ENCODE measurements around the gene LRBA. TPM values are rescaled to one million over a fixed set of nuclear protein-coding genes. Genes with fewer than 3 reads are reported as not detected.

The LRBA gene
- total and polyA plus RNA-seq, 9 of the 15 experiments (the other 6 are each of a cell fraction or from before 2014, with no cell fraction given) = 24.2 to 88.7 (median 59.7) TPM

DNA sequence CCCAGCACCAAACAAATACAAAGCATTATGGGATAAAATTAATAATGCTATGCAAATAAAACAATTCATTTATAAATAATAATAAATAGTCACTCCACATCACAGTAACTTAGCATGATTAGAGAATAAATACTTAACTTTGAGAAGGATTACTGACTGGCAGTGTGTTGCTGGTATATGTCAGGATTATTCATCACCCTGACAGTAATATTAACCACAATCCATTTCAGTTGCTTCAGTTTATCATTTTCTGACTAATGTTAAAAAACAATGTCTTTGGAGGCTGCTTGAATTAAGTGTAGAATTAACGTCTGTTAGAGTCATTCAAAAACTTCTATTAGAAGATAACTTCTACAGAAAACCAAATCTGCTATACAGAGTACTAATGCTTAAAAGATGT lies 557.3 kb downstream of the LRBA start:
- ATAC-seq (no peak), DNase-seq (ENCODE audit: extremely low read depth in 1 of 4, low spot score in 3 of 4) (no peak), FAIRE-seq (no peak)
- in situ Hi-C loops (cut with MboI) = no loop called here
- POLR2A ChIA-PET = no interaction called here
- Histone ChIP-seq H3K4me3 (no peak overlapping the region), H3K36me3 (ENCODE audit: control insufficient read depth, insufficient read depth, low read length) (no peaks in the 10 kb centered on the region), H3K9me1 (ENCODE audit: control insufficient read depth, insufficient read depth, low read length) (no peaks in the 10 kb centered on the region), H3K9me3 (replicated peaks; ENCODE audit: control insufficient read depth, insufficient read depth, low read depth, low read length) (no peaks in the 10 kb centered on the region), H3K79me2 (ENCODE audit: control insufficient read depth, insufficient read depth, low read length) (no peaks in the 10 kb centered on the region), H3K4me2 (ENCODE audit: insufficient read depth, low read length) (no peak overlapping the region), H3K4me1 (replicated peaks in 1 of 2; ENCODE audit: control insufficient read depth in 2 of 2, insufficient read depth in 2 of 2, low read length in 2 of 2) (no peaks in the 10 kb centered on the region), H2AFZ (ENCODE audit: low read depth, low read length) (no peak overlapping the region), H3K27ac (ENCODE audit: extremely low read depth, low read depth, low read length) (no peak overlapping the region), H4K20me1 (replicated peaks; ENCODE audit: control insufficient read depth, insufficient read depth, low read length) (no peaks in the 10 kb centered on the region), H3K9ac (ENCODE audit: insufficient read depth in 1 of 2, low read depth in 2 of 2, low read length in 2 of 2) (no peak overlapping the region), H3K27me3 (ENCODE audit: control insufficient read depth in 2 of 2, insufficient read depth in 2 of 2, low read length in 2 of 2) (no peaks in the 10 kb centered on the region)
- 82% methylated on average over 1 of the region's 1 CpG for WGBS (ENCODE audit: insufficient coverage, low coverage, missing lambda C conversion rate)
- no TSS peak for BruUV-seq (replicated peaks)
- CTCF ChIA-PET (ENCODE audit: low intra/inter-chr PET ratio) = no interaction called here
- intact Hi-C loops (cut with micrococcal nuclease) = no loop called here
- TF ChIP-seq CHD1 (IDR thresholded peaks at IDR 0.05; ENCODE audit: low read length) (no peak), ZNF778 (CRISPR knock-in tag; IDR thresholded peaks at IDR 0.05) (no peak), CBX2 (IDR thresholded peaks at IDR 0.05; ENCODE audit: insufficient read depth, low read length, poor library complexity, severe bottlenecking) (no peak), SAFB (IDR thresholded peaks at IDR 0.05; ENCODE audit: borderline replicate concordance, low read depth, low read length) (no peak), SMARCA5 (IDR thresholded peaks at IDR 0.05) (no peak), MYC (IDR thresholded peaks at IDR 0.05; ENCODE audit: low read depth, low read length) (no peak), MYC (CRISPR knock-in tag; IDR thresholded peaks at IDR 0.05; ENCODE audit: borderline replicate concordance, low read depth) (no peak), TEAD4 (IDR thresholded peaks at IDR 0.05; ENCODE audit: low read length) (no peak), TEAD4 (CRISPR knock-in tag; IDR thresholded peaks at IDR 0.05; ENCODE audit: borderline replicate concordance) (no peak)
- TF ChIP-seq, protein P1, sequence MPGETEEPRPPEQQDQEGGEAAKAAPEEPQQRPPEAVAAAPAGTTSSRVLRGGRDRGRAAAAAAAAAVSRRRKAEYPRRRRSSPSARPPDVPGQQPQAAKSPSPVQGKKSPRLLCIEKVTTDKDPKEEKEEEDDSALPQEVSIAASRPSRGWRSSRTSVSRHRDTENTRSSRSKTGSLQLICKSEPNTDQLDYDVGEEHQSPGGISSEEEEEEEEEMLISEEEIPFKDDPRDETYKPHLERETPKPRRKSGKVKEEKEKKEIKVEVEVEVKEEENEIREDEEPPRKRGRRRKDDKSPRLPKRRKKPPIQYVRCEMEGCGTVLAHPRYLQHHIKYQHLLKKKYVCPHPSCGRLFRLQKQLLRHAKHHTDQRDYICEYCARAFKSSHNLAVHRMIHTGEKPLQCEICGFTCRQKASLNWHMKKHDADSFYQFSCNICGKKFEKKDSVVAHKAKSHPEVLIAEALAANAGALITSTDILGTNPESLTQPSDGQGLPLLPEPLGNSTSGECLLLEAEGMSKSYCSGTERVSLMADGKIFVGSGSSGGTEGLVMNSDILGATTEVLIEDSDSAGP (CRISPR knock-in tag; IDR thresholded peaks at IDR 0.05) = no peak
- TF ChIP-seq, protein P2, sequence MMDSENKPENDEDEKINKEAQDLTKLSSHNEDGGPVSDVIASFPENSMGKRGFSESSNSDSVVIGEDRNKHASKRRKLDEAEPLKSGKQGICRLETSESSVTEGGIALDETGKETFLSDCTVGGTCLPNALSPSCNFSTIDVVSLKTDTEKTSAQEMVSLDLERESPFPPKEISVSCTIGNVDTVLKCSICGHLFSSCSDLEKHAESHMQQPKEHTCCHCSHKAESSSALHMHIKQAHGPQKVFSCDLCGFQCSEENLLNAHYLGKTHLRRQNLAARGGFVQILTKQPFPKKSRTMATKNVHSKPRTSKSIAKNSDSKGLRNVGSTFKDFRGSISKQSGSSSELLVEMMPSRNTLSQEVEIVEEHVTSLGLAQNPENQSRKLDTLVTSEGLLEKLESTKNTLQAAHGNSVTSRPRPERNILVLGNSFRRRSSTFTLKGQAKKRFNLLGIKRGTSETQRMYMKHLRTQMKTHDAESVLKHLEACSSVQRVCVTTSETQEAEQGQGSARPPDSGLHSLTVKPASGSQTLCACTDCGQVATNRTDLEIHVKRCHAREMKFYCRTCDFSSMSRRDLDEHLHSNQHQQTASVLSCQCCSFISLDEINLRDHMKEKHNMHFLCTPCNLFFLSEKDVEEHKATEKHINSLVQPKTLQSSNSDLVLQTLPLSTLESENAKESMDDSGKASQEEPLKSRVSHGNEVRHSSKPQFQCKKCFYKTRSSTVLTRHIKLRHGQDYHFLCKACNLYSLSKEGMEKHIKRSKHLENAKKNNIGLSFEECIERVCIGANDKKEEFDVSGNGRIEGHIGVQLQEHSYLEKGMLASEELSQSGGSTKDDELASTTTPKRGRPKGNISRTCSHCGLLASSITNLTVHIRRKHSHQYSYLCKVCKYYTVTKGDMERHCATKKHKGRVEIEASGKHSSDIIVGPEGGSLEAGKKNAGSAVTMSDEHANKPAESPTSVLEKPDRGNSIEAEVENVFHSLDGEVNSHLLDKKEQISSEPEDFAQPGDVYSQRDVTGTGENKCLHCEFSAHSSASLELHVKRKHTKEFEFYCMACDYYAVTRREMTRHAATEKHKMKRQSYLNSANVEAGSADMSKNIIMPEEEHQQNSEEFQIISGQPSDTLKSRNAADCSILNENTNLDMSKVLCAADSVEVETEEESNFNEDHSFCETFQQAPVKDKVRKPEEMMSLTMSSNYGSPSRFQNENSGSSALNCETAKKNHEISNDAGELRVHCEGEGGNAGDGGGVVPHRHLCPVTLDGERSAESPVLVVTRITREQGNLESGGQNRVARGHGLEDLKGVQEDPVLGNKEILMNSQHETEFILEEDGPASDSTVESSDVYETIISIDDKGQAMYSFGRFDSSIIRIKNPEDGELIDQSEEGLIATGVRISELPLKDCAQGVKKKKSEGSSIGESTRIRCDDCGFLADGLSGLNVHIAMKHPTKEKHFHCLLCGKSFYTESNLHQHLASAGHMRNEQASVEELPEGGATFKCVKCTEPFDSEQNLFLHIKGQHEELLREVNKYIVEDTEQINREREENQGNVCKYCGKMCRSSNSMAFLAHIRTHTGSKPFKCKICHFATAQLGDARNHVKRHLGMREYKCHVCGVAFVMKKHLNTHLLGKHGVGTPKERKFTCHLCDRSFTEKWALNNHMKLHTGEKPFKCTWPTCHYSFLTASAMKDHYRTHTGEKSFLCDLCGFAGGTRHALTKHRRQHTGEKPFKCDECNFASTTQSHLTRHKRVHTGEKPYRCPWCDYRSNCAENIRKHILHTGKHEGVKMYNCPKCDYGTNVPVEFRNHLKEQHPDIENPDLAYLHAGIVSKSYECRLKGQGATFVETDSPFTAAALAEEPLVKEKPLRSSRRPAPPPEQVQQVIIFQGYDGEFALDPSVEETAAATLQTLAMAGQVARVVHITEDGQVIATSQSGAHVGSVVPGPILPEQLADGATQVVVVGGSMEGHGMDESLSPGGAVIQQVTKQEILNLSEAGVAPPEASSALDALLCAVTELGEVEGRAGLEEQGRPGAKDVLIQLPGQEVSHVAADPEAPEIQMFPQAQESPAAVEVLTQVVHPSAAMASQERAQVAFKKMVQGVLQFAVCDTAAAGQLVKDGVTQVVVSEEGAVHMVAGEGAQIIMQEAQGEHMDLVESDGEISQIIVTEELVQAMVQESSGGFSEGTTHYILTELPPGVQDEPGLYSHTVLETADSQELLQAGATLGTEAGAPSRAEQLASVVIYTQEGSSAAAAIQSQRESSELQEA (IDR thresholded peaks at IDR 0.05; ENCODE audit: low read depth) = no peak

Measured in K562 (cell line).